ENCODE results near the gene RPS21.

DNA sequence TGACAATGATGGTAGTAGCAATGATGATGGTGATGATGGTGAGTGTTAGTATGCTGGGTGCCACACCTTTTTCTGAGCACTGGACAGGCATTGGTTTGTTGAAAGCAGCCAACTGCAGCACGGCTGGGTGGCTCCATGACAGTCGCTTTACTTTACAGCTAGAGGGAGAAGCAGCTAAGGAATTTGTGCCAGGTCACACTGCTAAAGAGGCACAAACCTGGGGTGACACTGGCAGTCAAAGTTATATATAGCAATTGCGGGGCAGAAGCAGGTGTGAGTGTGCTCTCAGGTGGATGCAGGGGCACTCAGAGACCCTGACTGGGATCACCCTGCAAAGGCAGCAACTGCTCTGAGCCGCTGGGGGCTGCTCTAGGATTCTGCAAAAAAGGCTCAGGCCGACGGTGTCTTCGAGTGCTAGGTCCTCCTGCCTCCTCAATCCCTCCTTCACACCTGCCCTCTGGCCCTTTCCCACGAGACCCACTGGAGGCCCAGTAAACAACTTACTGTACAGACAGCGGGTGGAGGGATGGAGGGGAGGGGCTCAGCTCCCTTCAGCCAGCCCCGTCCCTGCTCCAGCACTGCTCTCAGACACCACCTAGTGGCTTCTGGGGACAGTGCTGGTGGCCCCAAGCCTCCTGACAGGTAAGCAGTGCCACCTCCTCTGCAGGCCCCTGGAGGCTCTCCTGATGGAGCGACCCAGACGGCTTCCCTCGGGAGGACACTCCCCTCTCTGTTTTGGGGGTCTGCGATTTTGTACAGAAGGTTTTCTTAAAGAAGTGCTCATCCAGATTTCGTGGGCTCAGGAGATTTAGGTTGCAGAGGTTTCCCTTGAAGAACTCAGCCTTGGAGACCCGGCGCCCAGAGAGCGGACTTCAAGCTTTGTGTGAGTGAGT lies 4.4 kb upstream of the RPS21 start:
- TF ChIP-seq SIN3A (IDR thresholded peaks at IDR 0.05; ENCODE audit: borderline replicate concordance, insufficient read depth, low read length) (no peak), POLR2AphosphoS5 (IDR thresholded peaks at IDR 0.05; ENCODE audit: low read depth, low read length) (no peak; the same call in 1 of the 2 replicates), TAF1 (IDR thresholded peaks at IDR 0.05; ENCODE audit: borderline replicate concordance, insufficient read depth, low read length) (no peak), REST (IDR thresholded peaks at IDR 0.05; ENCODE audit: insufficient read depth in 1 of 2, low read depth in 2 of 2, low read length in 2 of 2) (0 out of 4 replicates have a peak, but pooled peaks of 1 of the 2 experiments have one; percentile 20), FOXP2 (optimal IDR thresholded peaks at IDR 0.05; ENCODE audit: borderline replicate concordance, extremely low read depth, extremely low read length, insufficient read depth) (no peak)

Measured in PFSK-1 (cell line).